ENCODE measurements around the gene PKD2.
"Not testable (repeated sequence)": the region's sequence is repeated elsewhere in the genome, so short reads cannot be mapped to it uniquely, and the experiment has no call there.

Gene PKD2

DNA sequence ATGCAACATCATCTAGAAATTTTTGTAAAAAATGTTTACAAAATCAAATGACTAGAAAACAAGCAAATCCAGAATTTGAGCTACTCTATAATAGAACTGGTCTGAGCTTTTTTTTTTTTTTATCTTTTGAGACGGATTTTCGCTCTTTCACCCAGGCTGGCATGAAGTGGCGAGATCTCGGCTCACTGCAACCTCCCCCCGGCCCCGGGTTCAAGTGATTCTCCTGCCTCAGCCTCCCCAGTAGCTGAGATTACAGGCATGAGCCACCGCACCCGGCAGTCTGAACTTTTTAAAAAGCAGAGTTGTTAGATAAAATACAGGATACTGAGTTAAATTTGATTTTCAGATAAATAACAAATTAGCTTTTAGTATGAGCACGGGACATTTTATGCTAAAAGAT lies 20.9 kb upstream of the PKD2 start:
- no peak for DNase-seq (ENCODE audit: low read depth in 3 of 3)

DNA sequence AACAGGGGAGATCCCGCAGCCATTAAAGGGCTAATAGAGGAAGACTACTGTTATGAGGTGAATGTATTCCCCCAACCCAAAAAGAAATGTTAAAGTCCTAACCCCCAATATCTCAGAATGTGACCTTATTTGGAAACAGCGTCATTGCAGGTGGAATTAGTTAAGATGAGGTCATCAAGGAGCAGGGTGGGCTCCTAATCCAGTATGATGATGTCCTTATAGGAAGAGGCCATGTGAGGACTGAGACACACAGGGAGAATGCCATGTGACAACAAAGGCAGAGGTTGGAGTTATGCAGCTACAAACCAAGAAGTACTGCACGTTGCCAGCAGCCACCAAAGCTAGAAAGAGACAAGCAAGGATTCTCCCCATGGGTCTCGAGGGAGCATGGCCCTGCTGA lies 17.7 kb upstream of the PKD2 start:
- no peak for DNase-seq (ENCODE audit: low read depth in 3 of 3)

DNA sequence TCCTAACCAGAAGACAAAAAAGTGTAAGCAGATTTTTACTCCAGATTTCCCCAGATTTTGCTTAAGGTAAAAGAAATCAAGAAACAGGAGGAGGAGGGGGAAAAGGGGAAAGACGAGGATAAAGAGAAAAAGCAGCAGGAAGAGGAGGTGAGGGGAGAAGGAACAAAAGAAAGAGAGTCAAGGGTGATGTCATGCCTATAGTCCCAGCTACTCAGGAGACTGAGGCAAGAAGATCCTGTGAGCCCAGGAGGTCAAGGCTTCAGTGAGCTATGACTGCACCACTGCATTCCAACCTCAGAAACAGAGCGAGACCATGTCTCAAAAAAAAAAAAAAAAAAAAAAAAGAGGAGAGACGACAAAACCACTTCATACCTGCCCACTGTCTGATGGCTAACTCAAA lies 12.0 kb upstream of the PKD2 start:
- DNase-seq (ENCODE audit: low read depth in 3 of 3), result no peak

DNA sequence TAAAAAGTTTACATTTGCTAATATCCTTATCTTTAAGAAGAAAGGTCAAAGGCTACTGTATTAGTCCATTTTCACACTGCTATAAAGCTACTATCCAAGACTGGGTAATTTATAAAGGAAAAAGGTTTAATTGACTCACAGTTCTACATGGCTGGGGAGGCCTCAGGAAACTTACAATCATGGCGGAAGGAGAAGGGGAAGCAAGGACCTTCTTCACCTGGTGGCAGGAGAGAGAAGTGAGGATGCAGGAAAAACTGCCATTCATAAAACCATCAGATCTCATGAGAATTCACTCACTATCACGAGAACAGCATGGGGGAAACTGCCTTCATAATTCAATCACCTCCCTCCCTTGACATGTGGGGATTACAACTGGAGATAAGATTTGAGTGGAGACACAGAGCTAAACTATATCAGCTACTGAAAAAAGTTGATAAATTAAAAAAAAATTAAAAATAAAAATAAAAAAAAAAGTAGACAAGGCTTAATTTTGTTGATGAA lies 8.2 kb upstream of the PKD2 start:
- not testable (repeated sequence) for DNase-seq (ENCODE audit: low read depth in 3 of 3)

DNA sequence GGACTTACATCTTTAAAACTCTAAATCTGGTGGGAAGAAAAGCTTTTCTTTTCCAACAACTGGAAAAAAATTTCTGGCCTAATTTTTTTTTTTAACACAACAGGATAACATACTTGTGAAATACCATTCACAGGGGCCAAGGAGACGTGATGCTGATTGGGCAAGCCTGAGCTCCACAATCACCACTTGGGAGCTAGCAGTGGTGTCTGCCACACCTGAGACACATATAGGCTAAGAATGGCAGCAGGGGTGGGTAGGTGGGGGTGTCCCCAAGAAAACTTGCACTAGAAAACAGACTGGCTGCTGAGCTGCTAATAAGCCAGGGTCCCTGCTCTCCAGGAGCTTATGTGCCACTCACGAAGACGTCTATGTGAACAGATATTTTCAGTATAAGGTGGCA lies 5.6 kb upstream of the PKD2 start:
- DNase-seq (ENCODE audit: low read depth in 3 of 3), result no peak

DNA sequence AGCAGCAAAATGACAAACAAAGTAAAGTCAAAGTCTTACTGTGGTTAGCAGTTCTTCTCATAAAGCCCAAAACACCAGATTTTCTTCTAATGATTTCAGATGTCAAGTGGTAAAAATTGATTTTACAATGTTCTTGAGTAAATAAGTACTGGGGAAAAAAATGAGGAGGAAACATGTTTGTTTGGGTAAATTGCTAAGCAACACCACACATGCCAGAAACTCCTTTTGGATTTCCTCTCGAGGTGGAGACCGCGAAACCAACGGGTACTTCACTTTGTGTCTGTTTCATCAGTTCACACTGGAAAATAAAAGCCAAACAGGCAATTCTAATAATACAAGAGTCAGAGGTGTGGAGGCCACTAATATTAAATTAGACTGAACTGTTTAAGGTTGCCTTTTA lies 4.6 kb upstream of the PKD2 start:
- no peak for DNase-seq (ENCODE audit: low read depth in 3 of 3)

DNA sequence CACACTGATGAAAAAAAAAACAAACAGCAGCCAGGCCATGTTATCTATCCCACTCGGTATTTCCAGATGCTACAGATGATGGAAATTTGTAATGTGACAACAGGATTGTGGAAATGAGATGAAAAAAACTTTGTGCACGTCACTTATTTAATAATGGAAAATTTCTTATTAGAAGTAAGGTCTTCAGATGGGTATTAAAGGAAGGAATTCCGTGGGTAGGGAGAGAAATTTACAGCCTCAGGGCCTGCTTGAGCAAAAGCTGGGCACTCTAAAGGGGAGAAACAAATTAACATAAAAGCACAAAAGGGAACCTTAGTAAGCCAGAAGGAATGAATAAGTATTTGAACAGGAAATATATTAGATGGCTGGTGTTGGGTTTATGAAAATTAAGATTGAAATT lies 4.2 kb upstream of the PKD2 start:
- no peak for DNase-seq (ENCODE audit: low read depth in 3 of 3)

DNA sequence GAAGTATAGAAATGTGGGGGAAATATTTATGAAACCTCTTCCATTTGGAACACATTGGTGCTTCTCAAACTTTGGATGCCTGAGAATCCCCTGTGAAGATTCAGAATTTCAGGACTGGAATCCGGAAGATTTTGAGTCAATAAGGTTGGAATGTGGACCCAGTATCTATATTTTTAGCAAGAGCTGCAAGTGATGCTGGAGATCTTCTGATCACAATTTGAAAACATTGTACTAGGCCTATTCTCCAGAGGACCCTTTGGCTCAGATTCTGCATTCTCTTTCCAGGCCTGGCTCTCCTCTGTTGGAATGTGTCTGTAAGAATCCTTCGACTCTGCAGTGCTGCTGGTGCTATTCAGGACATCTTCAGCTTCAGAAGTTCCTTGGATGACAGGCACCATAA lies 2.4 kb upstream of the PKD2 start:
- DNase-seq (ENCODE audit: low read depth in 3 of 3), result no peak

DNA sequence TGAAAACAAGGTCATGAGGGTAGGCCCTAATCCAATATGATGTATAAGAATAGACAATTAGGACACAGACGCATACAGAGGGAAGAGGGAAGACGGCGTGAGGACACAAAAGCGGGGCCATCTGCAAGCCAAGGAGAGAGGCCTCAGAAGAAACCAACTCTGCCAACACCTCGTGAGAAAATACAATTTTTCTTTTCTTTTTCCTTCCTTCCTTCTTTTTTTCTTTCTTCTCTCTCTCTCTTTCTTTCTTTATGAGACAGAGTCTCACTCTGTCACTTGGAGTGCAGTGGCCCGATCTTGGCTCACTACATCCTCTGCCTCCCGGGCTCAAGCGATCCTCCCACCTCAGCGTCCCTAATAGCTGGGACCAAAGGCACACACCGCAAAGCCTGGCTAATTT lies 1.5 kb upstream of the PKD2 start:
- DNase-seq (ENCODE audit: low read depth in 3 of 3), result no peak

DNA sequence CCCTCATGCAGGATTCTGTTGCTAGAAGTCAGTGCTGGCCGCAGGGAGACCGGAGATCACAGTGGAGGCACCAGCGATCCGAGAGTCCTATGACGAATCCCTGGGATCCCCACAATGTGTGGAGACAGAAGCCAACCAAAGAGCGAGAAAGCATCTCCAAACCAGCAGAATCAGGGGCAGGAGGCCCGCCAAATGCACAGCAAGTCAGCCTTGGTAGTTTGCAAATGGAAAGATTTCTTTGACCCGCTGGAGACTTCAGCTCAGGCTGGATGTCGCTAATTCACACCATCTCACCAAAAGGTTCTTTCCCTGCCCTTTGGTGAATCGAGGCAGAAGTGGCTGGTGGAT lies 505 bp upstream of the PKD2 start:
- no peak for DNase-seq (ENCODE audit: low read depth in 3 of 3)

DNA sequence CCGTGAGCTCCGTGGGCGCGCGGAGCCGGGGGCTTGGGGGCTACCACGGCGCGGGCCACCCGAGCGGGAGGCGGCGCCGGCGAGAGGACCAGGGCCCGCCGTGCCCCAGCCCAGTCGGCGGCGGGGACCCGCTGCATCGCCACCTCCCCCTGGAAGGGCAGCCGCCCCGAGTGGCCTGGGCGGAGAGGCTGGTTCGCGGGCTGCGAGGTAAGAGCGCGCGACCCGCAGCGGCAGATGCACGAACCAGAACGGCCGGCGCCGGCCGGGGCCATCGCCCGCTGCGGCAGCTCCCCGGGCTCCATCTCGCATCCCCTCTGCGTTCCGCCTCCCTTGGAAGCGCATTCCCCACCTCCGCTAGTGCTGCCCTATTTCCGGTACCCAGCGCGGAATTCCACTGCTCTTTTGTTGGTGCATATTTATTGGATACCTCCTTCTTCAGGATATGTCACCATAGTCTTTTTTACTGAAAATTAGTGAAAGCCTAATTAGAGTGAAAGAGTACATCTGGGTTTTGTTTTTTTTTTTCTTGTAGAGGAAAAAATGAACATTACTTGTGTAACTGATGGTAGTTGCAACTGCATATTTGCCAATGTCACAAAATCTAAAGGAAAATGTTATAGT lies 797 bp downstream of the PKD2 start:
- DNase-seq (ENCODE audit: low read depth in 3 of 3), result peak in 1 of 3 experiments; percentile 32

DNA sequence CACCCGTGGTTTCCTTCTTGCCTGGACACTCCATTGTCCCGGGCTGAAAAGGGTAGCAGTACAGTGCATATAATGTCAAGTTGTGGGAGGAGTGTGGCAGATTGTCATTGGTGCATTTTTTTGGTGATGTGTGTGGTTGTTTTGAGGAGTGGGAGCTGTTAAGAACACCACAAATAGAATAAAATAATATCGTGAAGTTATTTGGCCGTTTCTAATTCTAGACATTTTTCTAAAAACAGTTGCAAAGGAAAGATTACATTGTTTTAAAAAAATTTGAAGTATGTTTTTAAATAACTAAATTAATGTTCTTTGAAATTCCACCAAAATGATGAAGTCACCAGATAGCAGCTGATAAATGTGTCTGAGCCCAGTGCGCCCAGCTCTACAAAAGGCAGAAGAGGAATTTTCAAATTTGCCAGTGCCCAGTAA lies 1.3 kb downstream of the PKD2 start:
- no peak for DNase-seq (ENCODE audit: low read depth in 3 of 3)

DNA sequence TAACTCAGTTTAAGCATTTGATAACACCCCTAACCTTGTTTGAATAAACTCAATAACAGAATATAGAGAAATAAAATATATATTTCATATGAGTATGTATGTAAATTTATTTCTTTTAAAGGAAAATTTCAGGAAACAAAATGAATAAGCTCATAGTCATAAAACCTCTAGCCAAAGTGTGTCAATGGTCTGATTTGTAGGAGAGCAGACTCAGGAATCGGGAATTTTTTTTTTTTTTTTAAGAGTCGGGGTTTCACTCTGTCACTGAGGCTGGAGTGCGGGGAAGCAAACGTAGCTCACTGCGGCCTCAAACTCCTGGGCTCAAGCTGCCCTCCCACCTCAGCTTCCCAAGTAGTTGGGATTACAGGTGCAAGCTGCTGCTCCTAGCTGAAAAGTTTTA lies 2.4 kb downstream of the PKD2 start:
- DNase-seq (ENCODE audit: low read depth in 3 of 3), result no peak

DNA sequence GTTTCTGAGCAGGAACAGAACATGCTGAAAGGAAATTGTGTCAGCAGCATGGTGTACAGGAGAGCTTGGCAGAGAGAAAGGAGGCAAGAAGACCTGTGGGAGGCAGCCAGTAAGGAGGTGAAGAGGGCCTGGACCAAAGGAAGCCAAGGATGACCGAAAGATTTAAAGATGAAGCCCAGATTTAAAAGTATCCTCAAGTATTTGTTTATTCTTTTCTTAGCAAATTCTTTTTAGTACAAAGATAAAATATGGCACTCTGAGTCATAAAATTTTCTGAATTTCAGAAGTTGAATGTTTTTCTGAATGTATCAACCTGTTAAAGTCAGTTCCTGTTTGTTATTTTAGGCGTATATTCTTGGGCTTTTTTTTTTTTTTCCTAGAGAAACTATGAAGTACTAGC lies 3.5 kb downstream of the PKD2 start:
- no peak for DNase-seq (ENCODE audit: low read depth in 3 of 3)

DNA sequence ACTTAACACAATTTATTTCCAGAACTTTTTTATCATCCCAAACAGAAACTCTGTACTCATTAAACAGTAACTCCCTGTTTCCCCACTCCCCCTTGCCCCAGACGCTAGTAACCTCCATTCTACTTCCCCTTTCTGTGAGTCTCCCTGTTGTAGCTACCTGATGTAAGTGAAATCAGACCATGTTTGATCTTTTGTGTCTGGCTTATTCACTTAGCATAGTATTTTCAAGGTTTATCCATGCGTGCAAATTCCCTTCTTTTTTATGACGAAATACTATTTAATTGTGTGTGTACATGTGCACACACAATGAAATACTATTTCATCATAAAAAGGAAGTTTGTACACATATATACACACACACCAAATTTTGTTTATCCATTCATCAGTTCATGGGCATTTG lies 5.2 kb downstream of the PKD2 start:
- DNase-seq (ENCODE audit: low read depth in 3 of 3), result no peak

DNA sequence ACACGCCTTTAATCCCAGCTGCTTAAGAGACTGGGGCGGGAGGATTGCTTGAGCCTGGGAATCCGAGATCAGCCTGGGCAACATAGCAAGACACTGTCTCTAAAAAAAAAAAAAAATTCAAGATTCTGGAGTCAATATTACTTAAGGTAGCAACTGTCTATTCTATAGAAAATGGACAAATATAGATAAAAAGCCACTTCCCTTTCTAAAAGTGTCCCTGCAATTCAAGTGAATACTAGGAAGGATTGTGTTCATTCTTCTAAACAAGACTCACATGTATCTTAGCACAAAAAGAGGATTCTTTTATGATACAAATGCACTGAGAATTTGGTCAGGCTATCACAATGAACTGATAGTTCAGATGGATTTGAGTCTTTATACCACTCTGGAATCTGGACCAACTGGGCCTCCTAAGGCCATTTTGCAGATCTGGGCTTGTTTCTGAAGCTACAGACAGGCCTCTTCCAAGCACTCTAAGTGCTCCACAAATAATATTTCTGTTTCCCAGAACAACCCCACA lies 7.0 kb downstream of the PKD2 start:
- DNase-seq (ENCODE audit: low read depth in 3 of 3), result no peak

DNA sequence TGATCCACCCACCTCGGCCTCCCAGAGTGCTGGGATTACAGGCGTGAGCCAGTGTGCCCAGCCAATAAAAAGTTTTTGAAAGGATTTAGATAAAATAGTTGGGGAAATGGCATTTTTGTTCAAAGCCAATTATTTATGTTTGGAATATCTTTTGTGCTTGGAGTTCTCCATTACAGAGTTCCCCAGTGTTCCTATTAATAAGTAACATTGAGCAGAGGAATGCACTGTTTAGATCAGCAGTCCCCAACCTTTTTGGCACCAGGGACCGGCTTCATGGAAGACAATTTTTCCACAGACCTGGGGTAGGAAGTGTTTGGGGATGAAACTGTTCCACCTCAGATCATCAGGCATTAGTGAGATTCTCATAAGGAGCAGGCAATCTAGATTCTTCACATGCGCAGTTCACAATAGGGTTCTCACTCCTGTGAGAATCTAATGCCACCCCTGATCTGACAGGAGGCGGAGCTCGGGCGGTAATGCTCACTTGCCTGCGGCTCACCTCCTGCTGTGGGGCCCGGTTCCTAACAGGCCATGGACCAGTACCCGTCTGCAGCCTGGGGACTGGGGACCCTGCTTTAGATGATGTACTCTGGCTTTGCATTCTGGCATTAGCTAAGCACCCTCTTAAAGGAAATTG lies 8.3 kb downstream of the PKD2 start:
- no peak for DNase-seq (ENCODE audit: low read depth in 3 of 3)

DNA sequence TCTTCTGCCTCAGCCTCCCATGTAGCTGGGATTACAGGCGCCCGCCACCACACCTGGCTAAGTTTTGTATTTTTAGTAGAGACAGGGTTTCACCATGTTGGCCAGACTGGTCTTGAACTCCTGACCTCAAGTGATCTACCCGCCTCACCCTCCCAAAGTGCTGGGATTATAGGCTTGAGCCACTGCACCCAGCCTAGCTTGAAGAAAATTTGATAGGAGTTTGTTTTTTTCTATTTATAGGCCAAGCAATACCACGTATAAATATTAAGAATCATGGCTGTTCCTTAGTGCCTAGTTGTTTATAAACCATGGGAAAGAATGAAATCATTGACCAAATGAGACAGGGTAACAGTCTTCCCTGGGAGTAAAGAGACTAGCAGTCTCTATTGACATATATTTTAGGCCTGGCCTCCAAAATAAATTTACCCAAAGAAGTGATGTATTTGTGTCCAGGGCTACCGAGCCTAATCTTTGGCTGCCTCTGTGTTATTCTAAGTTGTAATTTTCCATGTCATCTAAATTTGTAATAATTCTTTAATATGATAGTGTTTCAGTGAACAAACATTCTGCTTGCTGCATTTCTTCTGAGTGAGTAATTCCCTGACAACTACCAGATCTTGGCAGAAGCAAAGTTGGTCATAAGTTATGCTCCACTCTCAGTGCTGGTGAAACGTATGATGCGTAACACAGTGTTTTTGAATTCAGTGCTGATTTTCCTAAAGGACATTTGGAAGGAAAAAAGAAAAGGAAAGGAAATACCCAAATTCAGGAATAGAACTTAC lies 10.3 kb downstream of the PKD2 start:
- no peak for DNase-seq (ENCODE audit: low read depth in 3 of 3)

DNA sequence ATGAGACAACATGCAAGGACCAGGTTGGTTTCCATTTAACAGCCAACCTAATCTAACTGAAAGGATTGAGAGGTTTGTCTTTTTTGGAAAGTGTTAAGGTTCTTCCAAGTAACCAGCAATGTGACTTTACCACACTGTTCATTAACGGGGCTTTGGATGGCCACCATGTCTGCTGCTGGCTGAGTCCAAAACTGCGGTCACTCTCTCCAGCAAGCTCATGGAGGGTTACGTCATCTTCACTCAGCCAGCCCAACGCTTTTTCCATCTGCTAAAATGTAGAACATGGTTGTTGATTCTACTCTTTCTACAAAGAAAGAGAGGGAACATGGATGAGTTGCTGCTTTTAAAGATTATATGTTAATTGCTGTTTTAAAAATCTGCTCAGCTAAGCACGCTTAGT lies 11.0 kb downstream of the PKD2 start:
- no peak for DNase-seq (ENCODE audit: low read depth in 3 of 3)

DNA sequence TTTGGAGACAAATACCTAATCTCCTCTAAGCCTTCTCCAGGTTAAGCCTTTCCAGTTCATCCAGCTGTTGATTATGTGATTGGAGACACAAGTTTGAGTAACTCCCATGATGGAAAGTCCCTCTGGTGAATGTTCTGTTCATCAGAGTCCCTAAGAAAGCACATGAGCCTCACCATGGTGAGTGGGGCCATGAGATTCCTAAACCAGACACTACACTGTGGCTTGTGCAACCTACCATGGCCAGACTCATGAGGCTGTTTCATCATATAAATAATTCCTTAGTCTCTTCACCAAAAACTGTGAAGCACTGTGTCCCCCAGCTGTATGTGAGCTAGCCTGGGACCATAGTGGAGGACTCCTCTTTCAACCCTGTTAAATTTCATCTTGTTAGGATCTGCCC lies 14.4 kb downstream of the PKD2 start:
- DNase-seq (ENCODE audit: low read depth in 3 of 3), result no peak

DNA sequence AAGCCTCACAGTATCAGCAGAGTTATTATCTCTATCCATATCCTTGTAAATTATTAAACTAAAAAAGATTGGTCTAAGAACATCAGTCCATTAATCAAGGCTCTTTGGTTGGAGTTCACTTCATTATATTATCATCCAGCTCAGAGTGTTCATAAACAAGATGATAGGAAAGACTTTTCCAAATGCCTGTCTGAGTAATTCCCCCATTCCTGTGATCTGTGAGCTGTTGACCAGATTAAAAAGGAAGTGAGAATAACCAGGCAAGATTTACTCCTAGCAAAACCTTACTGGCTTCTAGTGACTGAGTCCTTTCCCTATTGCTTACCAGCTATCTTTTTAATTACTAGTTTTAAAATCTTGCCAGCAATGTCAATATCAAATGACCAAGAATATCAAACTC lies 14.9 kb downstream of the PKD2 start:
- no peak for DNase-seq (ENCODE audit: low read depth in 3 of 3)

DNA sequence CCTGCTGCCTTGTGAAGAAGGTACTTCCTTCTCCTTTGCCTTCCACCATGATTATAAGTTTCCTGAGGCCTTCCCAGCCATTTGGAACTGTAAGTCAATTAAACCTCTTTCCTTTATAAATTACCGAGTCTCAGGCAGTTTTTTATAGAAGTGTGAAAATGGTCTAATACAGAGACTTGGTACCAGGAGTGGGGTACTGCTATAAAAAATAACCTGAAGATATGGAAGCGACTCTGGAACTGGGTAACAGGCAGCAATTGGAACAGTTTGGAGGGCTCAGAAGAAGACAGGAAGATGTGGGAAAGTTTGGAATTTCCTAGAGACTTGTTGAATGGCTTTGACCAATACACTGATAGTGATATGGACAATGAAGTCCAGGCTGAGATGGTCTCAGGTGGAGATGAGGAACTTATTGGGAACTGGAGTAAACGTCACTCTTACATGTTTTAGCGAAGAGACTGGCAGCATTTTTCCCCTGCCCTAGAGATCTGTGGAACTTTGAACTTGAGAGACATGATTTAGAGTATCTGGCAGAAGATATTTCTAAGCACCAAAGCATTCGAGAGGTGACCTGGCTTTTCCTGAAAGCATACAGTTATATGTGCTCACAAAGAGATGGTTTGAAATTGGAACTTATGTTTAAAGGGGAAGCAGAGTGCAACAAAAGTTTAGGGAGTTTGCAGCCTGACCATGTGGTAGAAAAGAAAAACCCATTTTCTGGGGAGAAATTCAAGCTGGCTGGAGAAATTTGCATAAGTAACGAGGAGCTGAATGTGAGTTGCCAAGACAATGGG lies 18.6 kb downstream of the PKD2 start:
- not testable (repeated sequence) for DNase-seq (ENCODE audit: low read depth in 3 of 3)

Measured in stimulated activated CD4-positive, alpha-beta T cell treated with anti-CD3 and anti-CD28 coated beads, TNF-alpha, amount 100 ng/mL, for 24 hours (primary cell).